Ovary (tissue), 3 donors: ENCODE data around the gene ZNF629.

Experiments used
- EP300 ChIP-seq: sonication (generic); formaldehyde crosslinking; IDR thresholded peaks from one replicate; pipeline ENCODE4 v1.6.1; 2017; ENCODE audit warnings: antibody characterized with exemption
- POLR2A ChIP-seq: fragments of 450-650 bp; IDR thresholded peaks from one replicate; pipeline ENCODE4 v1.6.1; 2017; ENCODE audit warnings: antibody characterized with exemption, mild to moderate bottlenecking, moderate library complexity
- TF ChIP-seq, protein P1 (sequence below), 3 donors: fragments of 450-650 bp in 2 of 3; fragments of 200-600 bp in 1 of 3; IDR thresholded peaks; one replicate each; pipeline versions ENCODE4 v1.5.1 to v1.8.0; 2016 to 2022; ENCODE audit warnings: antibody characterized with exemption in 3 of 3, mild to moderate bottlenecking in 1 of 3
- donor health status: DM: no; HTN: no; CAD: no.

DNA sequence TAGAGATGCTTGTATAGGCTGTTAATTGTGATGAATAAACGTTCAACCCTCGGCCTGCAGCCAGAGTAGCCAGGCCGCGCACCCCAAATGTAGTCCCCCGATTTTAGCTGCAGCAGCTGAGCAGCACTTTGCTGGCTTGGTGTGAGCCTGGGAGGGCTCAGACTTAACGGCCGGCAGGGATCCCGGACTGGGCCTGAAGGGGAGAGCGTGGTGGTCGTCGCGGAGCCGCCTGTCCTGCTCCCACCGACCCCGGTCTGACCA is 11.9 kb downstream of the ZNF629 start:
- TF ChIP-seq POLR2A (no peak), EP300 (no peak)
- TF ChIP-seq, protein P1, sequence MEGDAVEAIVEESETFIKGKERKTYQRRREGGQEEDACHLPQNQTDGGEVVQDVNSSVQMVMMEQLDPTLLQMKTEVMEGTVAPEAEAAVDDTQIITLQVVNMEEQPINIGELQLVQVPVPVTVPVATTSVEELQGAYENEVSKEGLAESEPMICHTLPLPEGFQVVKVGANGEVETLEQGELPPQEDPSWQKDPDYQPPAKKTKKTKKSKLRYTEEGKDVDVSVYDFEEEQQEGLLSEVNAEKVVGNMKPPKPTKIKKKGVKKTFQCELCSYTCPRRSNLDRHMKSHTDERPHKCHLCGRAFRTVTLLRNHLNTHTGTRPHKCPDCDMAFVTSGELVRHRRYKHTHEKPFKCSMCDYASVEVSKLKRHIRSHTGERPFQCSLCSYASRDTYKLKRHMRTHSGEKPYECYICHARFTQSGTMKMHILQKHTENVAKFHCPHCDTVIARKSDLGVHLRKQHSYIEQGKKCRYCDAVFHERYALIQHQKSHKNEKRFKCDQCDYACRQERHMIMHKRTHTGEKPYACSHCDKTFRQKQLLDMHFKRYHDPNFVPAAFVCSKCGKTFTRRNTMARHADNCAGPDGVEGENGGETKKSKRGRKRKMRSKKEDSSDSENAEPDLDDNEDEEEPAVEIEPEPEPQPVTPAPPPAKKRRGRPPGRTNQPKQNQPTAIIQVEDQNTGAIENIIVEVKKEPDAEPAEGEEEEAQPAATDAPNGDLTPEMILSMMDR (IDR thresholded peaks at IDR 0.05), result no peak
